Measurements from ENCODE around the gene PCP4L1.
"Not testable (repeated sequence)": the region's sequence is repeated elsewhere in the genome, so short reads cannot be mapped to it uniquely, and the experiment has no call there.

Gene PCP4L1

DNA sequence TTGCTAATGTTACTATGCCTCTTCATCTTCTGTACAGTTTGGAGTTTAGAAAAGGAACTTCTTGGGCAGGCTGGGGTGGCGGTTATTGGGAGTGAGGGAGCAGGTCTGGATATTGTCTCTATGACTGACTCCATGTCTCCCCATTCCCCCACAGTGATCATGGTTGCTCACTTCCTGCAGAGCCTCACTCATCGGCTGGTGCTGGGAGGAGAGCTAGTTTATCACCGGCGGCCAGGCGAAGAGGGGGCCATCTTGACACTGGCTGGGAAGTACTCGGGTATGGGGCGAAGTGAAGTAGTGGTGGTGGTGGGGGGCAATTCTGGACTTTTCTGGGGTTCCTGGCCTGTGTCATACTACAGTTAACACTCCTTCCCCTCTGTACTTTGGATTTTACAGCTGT lies 30.5 kb upstream of the PCP4L1 start:
- no peak for DNase-seq (ENCODE audit: low read depth)

DNA sequence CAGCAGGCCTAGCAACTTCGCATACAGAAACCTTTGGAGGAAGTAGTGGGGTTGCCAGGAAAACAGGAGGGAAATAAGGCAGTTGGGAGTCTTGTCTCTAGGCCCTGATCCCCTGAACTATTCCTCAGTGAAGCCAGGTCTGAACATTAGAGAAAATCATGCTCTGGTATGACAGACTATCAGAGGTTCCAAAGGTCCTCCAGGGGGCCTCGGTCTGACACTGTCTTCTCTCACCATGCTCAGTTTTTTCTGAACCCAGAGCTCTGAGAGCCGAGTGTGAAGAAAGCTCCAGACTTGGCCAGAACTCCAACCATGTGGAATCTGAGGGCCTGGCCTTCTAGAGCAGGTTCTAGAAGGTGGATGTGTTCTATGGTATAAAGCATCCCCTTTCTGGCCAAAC lies 28.6 kb upstream of the PCP4L1 start:
- DNase-seq (ENCODE audit: low read depth), result no peak

DNA sequence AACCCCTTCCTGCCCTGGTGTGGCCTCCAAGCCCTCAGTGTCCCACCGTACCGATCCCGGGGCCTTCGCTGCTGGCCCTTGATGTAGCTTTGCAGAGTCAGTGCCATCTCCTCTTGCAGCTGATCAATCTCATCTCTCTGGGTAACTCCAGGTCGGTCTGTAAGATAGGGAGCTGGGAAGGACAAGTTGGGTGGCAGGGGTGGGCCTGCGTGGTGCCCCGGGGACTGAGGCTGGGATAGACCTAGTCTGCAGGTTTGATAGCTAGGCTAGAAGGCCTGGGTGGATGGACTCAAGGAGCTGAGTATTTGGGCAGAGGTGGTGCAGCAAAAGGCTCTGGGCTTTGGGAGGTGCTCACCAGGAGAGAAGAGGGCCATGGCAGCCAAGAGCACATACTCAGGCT lies 27.8 kb upstream of the PCP4L1 start:
- no peak for DNase-seq (ENCODE audit: low read depth)

DNA sequence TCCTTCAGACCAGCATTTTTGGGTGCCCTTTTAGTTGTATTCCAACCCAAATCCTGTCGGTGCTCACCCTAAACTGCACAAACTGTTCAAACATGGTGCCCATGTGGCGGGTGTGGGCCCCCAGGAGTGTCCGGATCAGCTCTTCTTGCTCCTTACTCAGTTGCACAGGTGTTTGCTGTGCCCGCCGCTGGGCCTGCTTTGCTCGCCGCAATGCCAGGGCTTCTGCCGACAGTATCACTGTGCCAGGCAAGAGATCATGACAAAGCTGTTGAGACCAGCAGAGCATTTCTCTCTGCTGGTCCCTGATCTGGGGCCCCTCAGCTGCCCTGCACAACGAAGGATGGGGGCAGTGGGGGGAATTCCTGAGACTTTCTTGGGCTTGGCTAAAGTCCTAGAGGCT lies 25.4 kb upstream of the PCP4L1 start:
- DNase-seq (ENCODE audit: low read depth), result no peak

DNA sequence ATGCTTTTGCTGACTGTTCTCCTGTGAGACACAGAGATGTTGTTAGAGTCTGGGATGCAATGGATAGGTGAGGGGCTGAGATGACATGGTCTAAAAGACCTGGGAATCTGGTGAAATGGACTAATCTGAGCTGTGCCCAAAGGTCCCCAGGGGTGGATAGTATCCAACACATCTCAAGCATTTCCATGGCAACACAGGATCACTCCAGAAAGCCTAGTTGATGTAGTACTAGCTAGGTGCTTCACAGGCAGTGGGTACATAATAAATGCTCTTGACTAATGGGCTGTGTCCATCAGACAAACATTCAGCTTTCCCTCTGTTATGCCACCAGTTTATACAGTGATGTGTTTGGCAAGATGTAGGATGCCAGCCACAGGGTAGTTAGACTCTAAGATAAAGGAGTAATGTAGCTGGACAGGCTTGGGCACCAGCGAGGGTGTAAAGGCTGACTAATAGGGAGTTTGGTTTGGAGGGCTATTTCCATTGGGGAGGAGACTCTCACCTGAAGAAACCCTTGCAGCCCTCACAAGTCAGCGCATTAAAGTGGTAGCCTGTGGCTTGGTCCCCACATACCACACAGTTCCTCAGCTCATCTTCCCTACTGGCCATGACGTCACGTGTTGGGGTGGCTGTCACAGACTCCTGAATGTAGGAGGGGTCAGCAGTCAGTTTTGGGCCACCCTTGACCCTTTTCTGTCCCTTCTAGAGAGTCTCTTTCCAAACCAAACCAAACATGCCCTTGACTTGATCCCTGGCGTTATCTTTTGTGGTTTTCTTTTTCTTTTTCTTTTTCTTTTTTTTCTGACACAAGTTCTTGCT lies 22.4 kb upstream of the PCP4L1 start:
- no peak for DNase-seq (ENCODE audit: low read depth)

DNA sequence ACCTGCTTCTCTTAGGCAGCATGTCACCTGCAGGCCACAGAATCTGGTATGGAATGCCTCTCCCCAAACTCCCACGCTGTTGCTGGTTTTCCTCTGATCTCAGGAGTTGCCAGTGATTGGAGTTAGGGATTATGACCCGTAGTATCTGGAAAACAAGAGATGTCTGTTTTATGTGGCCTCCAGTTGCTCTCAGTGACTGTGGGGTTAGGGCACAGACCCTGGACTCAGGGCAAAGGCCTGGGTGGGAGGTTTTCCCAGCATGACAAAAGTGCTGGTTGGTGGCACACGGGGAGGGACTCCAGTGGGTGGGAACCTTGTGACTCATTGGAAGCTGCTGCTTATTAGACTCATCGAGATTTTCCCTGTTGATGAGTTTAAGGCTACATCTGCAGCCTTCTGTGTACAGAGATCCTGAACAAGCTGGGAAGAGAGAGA lies 20.5 kb upstream of the PCP4L1 start, which contains the start of gene NR1I3:
Gene NR1I3 (minus strand): TSS at position 165 of the 435 bp plus-strand sequence. CDS start 1,638 bp downstream, outside the sequence.
- no peak for DNase-seq (ENCODE audit: low read depth)

DNA sequence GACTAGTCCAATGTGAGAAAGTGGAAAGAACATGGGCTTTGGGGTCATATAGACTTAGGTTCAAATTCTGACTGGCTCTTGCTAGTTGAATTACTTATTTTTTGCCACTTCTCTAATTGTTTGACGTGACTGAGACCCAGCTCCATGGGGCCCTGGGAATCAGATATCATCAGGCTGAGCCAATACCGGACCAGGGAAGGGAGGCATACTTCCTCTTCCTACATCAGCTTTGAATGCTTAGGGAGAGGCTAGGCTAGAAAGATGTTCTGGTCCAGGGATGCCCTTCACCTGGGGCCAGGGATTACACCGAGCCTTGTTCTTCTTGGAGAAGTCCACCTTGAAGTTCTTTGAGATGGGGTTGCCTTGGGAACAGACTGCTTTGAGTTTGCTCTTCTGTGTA lies 16.9 kb upstream of the PCP4L1 start:
- DNase-seq (ENCODE audit: low read depth), result no peak

DNA sequence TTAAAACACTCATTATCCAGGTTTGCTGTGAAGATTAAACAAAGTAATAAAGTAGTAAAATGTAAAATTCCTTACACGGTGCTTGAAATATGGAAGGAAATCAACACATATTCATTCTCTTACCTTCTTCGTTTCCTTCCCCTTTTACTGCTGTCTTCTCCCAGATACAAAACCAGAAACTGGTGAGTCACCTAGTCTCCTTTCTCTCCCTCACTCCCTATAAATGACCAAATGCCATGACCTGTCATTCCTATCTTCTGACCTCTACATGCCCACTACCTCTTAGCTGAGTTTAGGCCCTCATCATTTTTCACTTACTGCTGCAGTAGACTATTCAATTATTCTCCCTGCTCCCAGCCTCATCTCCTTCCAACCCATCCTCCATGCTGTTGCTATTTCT lies 16.2 kb upstream of the PCP4L1 start:
- DNase-seq (ENCODE audit: low read depth), result no peak

DNA sequence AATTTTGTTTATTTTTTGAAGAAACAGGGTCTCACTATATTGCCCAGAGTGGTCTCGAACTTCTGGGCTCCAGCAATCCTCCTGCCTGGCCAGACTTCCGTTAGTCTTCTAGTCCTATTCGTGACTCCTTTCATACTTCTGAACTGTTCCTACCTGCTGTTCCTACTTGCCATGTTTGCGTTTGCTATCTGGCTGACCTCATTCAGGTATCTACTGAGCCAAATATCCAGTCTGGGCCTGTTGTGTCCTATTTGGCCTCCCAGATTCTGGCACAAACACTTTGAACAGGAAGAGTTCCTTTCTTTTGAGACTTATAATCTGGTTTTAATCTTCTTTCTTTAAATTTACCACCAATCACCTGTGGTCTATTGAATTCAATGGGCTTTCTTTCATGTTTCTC lies 13.7 kb upstream of the PCP4L1 start:
- DNase-seq (ENCODE audit: low read depth), result no peak

DNA sequence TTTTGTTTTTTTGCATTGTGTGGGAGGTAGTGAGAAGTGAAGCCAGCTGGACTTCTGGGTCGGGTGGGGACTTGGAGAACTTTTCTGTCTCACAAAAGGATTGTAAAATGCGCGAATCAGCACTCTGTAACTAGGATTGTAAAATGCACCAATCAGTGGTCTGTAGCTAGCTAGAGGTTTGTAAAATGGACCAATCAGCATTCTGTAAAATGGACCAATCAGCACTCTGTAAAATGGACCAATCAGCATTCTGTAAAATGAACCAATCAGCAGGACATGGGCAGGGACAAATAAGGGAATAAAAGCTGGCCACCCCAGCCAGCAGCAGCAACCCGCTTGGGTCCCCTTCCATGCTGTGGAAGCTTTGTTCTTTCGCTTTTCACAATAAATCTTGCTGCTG lies 8.4 kb upstream of the PCP4L1 start:
- not testable (repeated sequence) for DNase-seq (ENCODE audit: low read depth)

DNA sequence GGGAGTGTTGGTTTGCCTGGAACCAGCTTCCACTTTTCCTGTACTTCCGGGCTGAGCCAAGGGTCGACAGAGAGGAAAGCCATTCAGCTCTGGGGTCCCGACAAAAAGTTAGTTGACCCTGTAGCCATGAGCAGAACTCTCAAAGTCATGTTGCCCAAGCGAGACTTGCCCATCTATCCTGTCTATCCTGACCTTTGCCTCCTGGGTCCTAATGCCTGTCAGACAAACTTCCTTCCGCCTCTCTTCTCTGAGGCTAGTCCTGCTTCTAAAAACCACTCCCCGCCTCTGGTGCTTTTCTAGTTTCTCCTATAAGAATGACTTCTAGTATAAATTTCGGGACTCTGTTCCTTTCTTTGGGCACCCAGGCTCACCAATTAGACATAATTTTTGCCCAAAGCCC lies 7.7 kb upstream of the PCP4L1 start:
- no peak for DNase-seq (ENCODE audit: low read depth)

DNA sequence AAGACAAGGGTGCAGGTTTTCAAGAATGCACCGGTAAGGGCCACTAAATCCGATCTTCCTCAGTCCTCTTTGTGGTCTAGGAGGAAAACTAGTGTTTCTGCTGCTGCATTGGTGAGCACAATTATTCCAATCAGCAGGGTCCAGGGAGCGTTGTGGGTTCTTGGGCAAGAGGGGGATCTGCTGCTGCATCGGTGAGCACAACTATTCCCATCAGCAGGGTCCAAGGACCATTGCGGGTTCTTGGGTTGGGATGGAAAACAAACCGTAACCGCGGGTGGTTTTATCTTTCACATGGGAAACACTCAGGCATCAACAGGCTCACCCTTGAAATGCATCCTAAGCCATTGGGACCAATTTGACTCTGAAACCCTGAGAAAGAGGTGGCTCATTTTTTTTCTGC lies 7.0 kb upstream of the PCP4L1 start:
- no peak for DNase-seq (ENCODE audit: low read depth)

DNA sequence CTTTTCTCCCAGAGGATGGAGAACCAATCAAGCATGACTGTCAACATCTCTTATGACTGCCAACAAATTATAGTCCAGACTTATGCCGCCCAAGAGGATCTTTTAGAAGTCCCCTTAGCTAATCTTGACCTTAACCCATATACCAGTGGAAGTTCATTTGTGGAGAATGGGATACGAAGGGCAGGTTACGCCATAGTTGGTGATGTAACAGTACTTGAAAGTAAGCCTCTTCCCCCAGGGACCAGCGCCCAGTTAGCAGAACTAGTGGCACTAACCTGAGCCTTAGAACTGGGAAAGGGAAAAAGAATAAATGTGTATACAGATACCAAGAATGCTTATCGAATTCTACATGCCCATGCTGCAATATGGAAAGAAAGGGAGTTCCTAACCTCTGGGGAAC lies 3.2 kb upstream of the PCP4L1 start:
- not testable (repeated sequence) for DNase-seq (ENCODE audit: low read depth)

DNA sequence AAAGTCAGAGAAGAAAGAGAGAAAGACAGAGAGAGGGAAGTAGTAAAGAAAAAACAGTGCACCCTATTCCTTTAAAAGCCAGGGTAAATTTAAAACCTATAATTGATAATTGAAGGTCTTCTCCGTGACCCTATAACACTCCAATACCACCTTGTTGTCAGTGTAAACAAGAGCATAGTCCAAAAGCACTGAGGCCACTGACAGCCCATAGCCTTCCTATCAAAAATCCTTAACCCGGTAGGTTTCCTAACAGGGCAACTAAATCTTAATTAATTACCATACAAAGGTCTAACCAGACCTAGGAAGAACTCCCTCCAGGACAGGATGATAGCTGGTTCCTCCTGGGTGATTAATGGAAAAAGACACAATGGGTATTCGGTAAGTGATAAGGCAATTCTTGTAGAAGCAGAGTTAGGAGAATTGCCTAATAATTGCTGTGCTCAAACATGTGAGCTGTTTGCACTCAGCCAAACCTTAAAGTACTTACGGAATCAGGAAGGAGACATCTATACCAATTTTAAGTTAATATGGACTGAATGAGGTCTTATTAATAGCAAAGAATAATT lies 2.5 kb upstream of the PCP4L1 start:
- not testable (repeated sequence) for DNase-seq (ENCODE audit: low read depth)

DNA sequence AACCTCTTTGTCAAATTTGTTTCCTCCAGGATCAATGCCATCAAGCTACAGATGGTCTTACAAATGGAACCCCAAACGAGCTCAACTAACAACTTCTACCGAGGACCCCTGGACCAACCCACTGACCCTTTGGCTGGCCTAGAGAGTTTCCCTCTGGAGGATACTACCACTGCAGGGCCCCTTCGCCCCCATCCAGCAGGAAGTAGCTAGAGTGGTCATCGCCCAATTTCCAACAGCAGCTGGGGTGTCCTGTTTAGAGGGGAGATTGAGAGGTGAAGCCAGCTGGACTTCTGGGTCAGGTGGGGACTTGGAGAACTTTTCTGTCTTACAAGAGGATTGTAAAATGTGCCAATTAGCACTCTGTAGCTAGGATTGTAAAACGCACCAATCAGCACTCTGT lies 1.4 kb upstream of the PCP4L1 start:
- DNase-seq (ENCODE audit: low read depth), result not testable (repeated sequence)

DNA sequence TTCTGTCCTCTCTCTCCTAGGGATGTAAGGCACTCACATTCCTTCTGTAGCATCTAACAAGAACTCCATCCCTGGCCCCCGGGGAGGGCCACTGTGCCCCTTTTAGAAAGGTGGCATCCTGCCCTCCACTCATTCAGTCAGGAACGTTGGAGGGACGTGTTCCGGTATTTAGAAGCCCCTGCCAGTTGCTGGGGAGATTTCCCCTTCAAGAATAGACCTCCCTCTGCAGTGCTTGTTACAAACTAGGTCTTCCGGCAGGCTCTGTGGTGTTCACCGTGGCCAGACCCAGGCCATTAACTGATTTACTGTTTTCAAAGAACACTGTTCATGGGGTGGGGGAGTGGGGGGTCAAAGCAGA lies 779 bp downstream of the PCP4L1 start:
- no peak for DNase-seq (ENCODE audit: low read depth)

DNA sequence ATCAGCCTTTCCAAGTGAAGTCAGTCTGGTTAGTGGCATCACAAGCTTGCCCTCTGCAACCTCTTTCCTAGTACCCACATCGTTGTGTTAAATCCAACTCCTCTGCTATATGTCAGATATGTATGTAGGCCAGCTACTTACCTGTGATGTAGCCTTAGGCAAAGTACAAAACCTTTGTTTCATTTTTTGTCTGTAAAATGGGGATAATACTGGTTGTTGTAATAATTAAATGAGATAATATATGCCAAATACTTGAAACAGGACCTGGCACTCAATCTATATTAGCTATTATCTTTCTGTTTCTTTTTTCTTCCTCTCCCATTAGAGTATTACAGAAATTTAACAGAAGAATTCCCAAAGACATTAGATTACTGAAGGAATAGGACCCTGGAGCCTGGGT lies 1.2 kb downstream of the PCP4L1 start:
- no peak for DNase-seq (ENCODE audit: low read depth)

DNA sequence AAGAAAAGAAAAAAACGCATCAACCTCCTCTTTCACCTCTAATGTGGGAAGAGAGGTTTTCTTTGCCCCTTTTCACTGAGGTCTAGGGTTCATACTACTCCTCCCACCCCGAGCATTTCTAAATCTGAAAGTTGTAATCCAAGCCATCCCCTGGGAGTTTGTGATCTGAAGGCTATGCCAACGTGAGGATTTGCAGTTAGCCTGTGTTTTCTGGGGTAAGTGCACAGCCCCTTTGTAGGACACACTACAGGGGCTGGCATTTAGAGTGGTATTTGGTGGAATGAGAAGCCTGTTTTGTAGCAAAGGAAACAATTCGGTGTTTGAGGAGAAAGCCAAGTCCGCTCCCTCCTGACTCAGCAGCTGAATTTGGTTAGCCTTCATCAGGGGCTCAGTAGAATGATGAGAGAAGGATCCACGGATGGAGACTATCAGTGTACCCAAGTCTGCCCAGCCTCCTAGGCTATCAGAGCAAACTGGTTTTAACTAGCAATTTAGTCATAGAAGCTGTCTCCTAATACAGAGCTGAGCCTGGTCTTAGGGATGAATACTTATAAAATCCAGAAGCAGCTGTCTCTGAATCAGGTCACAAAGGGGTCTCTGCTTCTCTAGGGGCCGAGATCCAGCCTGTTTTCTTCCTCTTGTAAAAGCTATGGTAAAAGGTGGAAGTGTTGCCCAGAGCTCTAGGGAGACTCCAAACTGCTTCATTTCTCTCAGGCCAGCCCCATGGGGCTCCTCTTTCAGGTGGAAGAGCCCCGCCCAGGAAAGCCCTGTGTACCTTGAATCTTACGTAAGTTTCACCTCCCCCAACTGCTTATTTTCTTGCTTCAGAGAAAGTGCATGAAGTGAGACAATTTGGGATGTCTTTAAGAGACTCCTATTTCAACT lies 2.1 kb downstream of the PCP4L1 start:
- no peak for DNase-seq (ENCODE audit: low read depth)

DNA sequence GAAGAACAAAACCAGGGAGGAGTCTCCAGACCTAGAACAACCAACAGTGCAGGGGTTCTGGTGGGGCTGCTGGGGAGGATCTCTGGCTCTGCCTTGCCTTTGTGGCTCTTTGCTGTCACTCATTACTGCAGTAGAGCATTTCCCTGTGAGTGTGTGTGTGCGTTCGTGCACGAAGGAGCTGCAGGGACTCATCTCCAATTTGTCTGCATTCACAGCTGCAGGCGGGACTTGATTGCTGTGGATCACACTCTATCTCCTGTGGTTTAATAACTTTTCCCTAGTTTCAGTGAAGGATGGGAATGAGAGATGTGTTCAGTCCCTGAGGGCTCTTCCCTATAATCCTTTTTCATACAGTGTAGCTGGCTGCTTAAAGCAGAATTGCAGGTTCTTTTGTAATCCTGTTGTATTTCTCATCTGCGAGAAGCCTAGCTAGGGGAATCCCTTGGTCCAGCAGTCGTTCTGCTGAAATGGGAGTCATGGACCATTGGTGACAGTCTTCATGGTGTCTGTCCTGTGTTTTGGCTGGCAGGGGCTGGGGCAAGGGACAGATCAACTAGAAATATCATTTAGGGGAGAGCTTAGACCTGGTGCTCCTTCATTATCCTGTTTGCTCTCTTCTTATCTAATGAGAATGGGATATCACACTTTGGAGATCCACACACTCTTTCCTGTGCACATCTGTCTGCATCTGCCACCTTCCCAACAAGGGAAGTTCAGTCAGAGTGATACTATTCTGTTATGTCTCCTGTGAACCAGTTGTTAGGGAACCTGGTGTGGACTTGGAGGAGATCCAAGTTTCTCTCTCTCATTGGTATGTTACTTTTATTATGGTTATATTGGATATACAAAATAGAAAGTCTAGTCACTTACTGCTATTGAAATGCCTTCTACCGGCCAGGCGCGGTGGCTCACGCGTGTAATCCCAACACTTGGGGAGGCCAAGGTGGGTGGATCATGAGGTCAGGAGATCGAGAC lies 3.0 kb downstream of the PCP4L1 start:
- DNase-seq (ENCODE audit: low read depth), result no peak

DNA sequence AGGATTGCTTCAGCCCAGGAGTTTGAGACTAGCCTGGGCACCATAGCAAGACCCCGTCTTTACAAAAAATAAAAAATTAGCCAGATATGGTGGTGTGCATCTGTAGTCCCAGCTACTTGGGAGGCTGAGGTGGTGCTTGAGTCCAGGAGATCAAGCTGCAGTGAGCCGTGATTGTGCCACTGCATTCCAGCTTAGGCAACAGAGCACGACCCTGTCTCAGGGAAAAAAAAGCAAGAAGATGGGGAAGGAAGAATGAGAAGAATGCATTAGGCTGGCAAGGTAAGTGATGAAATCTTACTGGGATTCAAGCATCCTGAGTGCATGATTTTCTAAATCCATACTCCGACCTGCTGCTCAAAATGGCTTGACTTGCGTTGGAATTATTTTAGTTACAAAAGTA lies 6.8 kb downstream of the PCP4L1 start:
- no peak for DNase-seq (ENCODE audit: low read depth)

DNA sequence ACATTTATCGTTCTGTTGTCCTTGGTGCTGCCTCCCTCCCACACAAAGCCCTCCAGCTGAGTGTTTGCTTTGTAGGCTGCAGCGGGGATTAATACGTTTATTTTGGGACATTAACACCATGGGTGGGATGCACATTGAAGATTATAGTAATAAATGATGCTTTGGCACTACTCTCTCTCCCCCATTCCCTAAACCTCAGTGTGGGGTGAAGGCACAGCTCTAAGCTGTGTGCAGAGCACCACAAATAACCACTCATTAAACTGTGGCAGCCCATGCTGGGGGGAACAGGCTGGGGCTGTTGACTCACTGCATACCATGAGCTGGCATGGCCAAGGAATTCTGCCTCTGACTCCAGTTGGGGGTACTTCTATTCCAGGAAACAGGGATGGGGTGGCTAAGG lies 7.7 kb downstream of the PCP4L1 start:
- no peak for DNase-seq (ENCODE audit: low read depth)

DNA sequence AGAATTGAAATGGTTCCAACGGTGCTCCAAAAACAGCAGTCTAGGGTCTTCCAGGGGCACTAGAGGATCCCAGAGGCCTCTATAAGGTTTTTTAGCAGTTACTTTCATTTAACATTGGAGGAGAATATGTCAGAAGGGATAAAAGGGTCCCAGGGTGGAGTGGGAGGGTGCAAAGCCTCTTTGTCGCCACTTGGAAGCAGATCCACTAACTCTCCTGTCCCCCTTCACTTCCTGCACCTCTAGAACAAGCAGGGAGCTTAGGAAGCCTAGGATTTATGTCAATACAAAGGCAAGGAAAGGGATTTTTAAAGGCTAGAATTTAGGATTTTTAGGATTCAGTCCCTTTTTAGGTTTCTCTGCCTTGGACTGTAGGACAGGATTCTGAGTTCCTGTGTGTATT lies 8.3 kb downstream of the PCP4L1 start:
- no peak for DNase-seq (ENCODE audit: low read depth)
